SU-DHL-6 (cell line): Measurements from ENCODE around the gene GRM8.
"Not testable (repeated sequence)": the region's sequence is repeated elsewhere in the genome, so short reads cannot be mapped to it uniquely, and the experiment has no call there.

Experiments used
- H2AFZ ChIP-seq: fragments of 200-600 bp; sonication (generic); 2 replicates; pipeline ENCODE4 v1.6.1; 2014; ENCODE audit warnings: low read depth, mild to moderate bottlenecking, moderate library complexity, mixed read lengths, antibody characterized with exemption, low read length; ENCODE audit not compliant: severe bottlenecking
- H3F3A ChIP-seq: fragments of 200-600 bp; shearing (Covaris generic); 2 replicates; pipeline ENCODE4 v1.6.0; 2016; ENCODE audit warnings: antibody characterized with exemption, mild to moderate bottlenecking; ENCODE audit not compliant: insufficient read depth
- H3K27ac ChIP-seq: fragments of 200-600 bp; sonication (generic); 2 replicates; pipeline ENCODE4 v1.5.1; 2016; ENCODE audit warnings: low read depth, mild to moderate bottlenecking, low read length, moderate library complexity, mixed read lengths
- H3K27me3 ChIP-seq: fragments of 200-600 bp; sonication (generic), shearing (Covaris generic); 2 replicates; pipeline ENCODE4 v1.6.0; 2014; ENCODE audit warnings: mild to moderate bottlenecking, low read length
- H3K36me3 ChIP-seq: fragments of 200-600 bp; sonication (generic); 2 replicates; pipeline ENCODE4 v1.6.1; 2014; ENCODE audit warnings: mild to moderate bottlenecking, low read length, mixed read lengths
- H3K4me2 ChIP-seq: fragments of 300-600, 200-600 bp; shearing (Covaris generic), sonication (generic); 2 replicates; pipeline ENCODE4 v1.6.0; 2014; ENCODE audit warnings: low read length, low read depth, mild to moderate bottlenecking; ENCODE audit not compliant: poor library complexity, severe bottlenecking
- H3K4me3 ChIP-seq: fragments of 200-600 bp; sonication (generic); 2 replicates; pipeline ENCODE4 v1.5.1; 2014; ENCODE audit warnings: antibody characterized with exemption, low read length, mild to moderate bottlenecking, mixed read lengths; ENCODE audit not compliant: insufficient read depth, poor library complexity, severe bottlenecking
- H3K79me2 ChIP-seq: fragments of 200-600 bp; sonication (generic); 2 replicates; pipeline ENCODE4 v1.6.1; 2014; ENCODE audit warnings: mild to moderate bottlenecking, low read length, moderate library complexity; ENCODE audit not compliant: insufficient read depth
- H3K9ac ChIP-seq: fragments of 200-600 bp; sonication (generic); 2 replicates; pipeline ENCODE4 v1.7.0; 2014; ENCODE audit warnings: mild to moderate bottlenecking, low read length
- H3K9me2 ChIP-seq: fragments of 200-600 bp; sonication (generic); replicated peaks from 2 replicates; pipeline ENCODE4 v1.6.1; 2014; ENCODE audit warnings: low read length; ENCODE audit not compliant: insufficient read depth
- H3K9me3 ChIP-seq: fragments of 200-600 bp; sonication (generic); 2 replicates; pipeline ENCODE4 v1.6.1; 2014; ENCODE audit warnings: low read length, mixed read lengths; ENCODE audit not compliant: insufficient read depth
- H4K20me1 ChIP-seq: fragments of 200-600 bp; sonication (generic); 2 replicates; pipeline ENCODE4 v1.6.1; 2014; ENCODE audit warnings: low read depth, mild to moderate bottlenecking, antibody characterized with exemption, low read length, moderate library complexity, mixed read lengths

The GRM8 gene

DNA sequence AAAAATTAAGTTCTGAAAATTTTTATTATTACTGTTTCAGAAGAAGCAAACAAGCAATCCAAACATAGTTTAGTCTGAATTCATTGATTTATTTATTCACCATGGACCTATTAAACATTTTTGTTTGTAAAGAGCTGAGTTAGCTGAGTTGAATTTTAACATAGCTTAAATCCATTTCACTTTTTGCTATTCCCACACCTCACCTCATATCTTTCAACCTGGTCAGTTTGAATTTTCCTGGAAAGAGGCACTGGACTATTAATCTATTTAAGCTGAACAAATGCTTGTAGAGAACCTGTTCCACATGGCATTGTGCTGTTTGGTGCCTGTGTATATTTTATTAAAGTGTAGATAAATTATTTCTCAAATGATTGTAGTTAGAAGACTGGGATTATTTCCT, 344.2 kb downstream of the GRM8 start:
- not testable (repeated sequence) for H3F3A ChIP-seq, H3K36me3 ChIP-seq, H2AFZ ChIP-seq, H4K20me1 ChIP-seq, H3K79me2 ChIP-seq, H3K9ac ChIP-seq, H3K4me2 ChIP-seq, H3K27ac ChIP-seq, H3K27me3 ChIP-seq, H3K9me3 ChIP-seq, H3K4me3 ChIP-seq, H3K9me2 ChIP-seq

DNA sequence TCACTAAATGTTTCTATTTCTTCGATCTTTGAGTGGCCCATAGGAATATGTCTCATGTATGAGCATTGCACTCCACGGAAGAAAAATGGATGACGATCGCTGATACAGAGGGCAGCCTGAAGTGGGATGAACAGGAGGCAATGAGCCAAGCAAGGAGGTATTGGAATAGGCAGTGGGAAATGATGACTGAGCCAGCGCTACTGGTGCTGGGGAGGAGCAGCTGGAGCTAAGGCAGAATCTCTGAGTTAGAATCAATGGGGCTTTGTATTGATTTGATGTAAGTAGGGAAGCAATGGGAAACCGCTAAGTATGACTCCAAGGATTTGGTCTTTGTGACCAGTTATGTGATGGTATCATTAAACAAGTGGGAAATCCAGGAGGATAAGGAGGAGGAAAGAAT, 345.1 kb downstream of the GRM8 start:
- H3K9ac ChIP-seq, H3F3A ChIP-seq, H4K20me1 ChIP-seq, H3K27ac ChIP-seq, H3K27me3 ChIP-seq, H2AFZ ChIP-seq, H3K4me2 ChIP-seq, H3K9me2 ChIP-seq, H3K4me3 ChIP-seq, H3K36me3 ChIP-seq, H3K9me3 ChIP-seq, H3K79me2 ChIP-seq: not testable (repeated sequence)

DNA sequence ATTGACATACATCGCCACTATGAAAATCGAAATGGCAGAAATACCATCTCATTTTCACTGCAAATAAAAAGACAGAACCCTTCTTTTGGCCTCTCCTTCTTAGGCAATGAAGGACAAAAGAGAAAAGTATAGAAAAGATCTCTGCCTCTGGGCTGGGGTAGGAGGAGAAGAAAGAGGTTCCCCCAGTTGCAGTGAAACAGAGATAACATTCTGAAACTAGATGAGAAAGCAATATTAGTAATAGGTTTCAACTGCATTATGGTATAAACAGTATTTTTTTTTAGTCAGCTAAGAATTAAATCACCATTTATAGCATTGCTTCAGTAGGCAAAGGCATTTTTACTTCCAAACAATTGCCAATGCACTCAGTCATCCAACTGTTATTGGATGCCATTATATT, 347.5 kb downstream of the GRM8 start:
- H3K4me2 ChIP-seq, H3K36me3 ChIP-seq, H3K9me3 ChIP-seq, H3K27me3 ChIP-seq, H3K9me2 ChIP-seq, H2AFZ ChIP-seq, H3K9ac ChIP-seq, H3K27ac ChIP-seq, H4K20me1 ChIP-seq, H3K4me3 ChIP-seq, H3F3A ChIP-seq, H3K79me2 ChIP-seq: not testable (repeated sequence)

DNA sequence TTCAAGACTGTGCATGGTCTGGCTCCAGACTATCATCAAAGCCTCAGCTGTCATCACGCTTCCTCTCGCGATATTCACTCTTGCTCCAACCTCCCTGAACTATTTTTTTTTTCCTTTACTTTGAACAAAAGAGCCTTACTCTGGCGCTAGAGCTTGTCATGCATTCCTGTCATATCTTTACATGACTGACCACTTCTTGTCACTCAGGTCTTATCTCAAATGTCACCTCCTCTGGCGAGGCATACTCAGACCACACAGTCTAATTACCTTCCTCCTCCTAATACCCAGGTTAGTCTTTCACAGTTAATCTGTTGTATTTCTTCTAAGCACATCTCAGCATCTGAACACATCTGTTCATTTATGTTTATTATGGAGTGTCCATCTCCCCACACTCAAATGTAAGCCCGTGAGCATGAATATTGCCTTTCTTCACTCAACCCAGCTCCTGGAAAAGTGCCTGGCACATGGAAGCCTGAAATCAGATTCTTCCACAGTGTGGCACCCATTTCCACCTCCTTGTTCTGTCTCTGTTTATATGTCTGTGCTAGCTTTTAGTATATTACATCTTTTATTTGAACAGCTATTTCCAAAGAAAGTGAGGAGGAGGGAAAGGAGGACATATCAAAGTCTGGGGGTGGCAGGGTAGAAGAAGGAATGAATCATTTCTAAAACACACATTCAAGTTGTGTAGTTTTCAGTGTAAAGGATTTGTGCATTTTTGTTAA, 351.5 kb downstream of the GRM8 start:
- not testable (repeated sequence) for H3K36me3 ChIP-seq, H3K4me2 ChIP-seq, H3K9ac ChIP-seq, H4K20me1 ChIP-seq, H2AFZ ChIP-seq, H3F3A ChIP-seq, H3K27ac ChIP-seq, H3K9me2 ChIP-seq, H3K27me3 ChIP-seq, H3K9me3 ChIP-seq, H3K4me3 ChIP-seq, H3K79me2 ChIP-seq

DNA sequence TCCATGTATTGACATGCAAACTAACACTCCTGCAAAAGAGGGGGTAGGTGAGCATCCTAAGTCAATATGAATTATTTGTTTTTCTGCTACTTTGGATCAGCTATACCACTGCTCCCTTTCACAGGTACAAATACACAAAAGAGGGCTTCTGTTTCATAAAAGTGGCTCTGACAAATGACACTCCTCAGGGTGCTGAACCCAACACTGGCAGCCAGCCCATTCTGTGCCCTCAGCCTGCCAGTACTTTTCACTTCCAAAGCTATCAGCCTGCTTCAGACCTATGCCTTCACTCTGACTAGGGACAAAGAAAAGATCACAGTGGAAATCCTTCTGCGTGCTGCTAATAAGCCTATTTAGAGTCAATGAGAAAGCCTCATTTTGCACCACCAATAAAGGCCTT, 364.8 kb downstream of the GRM8 start:
- not testable (repeated sequence) for H3K4me3 ChIP-seq, H3K4me2 ChIP-seq, H3K27me3 ChIP-seq, H3K9me3 ChIP-seq, H3K9me2 ChIP-seq, H3F3A ChIP-seq, H3K79me2 ChIP-seq, H2AFZ ChIP-seq, H3K9ac ChIP-seq, H4K20me1 ChIP-seq, H3K27ac ChIP-seq, H3K36me3 ChIP-seq

DNA sequence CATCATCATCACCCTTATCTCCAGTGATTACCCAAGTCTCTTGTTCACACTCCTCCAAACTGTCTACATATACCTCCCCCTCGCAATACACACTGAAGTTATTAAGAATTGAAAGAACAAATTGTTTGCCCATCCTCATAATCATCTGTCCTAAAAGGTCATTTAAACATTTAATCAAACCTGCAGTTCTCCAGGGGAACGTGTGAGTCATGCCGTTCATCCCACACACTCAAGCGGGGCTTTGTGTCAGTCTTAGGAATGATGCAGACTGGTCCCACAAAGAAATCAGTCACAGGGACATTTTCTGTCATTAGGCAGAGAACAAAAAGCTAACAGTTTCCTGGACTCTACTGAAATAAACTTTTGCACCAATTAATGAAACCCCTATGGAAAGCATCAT, 365.2 kb downstream of the GRM8 start:
- H3K9me2 ChIP-seq, H4K20me1 ChIP-seq, H3K9ac ChIP-seq, H3K4me3 ChIP-seq, H3K4me2 ChIP-seq, H3K27me3 ChIP-seq, H2AFZ ChIP-seq, H3F3A ChIP-seq, H3K9me3 ChIP-seq, H3K79me2 ChIP-seq, H3K27ac ChIP-seq, H3K36me3 ChIP-seq: not testable (repeated sequence)

DNA sequence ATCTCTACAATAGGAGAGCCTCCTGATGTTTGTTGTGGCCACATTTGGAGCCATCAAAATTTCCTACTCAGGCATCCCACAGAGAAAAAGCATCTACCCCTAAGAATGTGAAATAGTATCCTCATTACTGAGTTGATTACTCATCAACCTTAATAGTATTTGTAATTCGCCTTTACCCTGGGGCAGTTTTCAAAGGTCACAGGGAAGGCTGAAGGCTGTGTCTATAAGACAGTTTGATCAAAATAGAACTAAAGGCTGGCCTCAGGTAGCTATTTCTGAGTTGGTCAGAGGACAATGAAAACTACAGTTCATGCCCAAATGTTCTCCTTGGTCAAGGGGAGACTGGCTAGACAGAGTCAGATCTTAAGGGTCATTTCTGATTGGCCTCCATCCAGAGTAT, 370.0 kb downstream of the GRM8 start:
- not testable (repeated sequence) for H2AFZ ChIP-seq, H3K27ac ChIP-seq, H3K4me2 ChIP-seq, H4K20me1 ChIP-seq, H3K9ac ChIP-seq, H3K4me3 ChIP-seq, H3K9me3 ChIP-seq, H3K79me2 ChIP-seq, H3F3A ChIP-seq, H3K27me3 ChIP-seq, H3K36me3 ChIP-seq, H3K9me2 ChIP-seq

DNA sequence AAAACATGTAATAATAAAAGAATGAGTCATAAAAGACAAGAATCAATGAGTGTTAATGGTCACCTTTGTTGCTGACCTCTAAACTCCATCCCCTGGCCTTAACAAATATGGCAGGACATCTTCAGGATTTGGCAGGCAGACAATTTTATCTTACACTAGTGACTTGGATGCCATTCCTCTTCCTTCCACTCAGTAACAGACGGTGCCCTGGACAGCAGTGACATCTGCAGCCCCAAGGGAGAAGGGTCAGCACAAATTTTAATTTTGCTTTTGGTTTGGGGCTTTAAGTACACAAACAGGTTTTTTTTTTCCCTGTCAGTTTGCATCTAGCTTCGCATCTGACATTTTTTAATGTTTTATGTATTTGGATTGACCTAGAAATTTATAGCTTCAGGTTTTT, 370.8 kb downstream of the GRM8 start:
- not testable (repeated sequence) for H3K36me3 ChIP-seq, H3K79me2 ChIP-seq, H3F3A ChIP-seq

More for the DNA sequence above, 370.8 kb downstream of the GRM8 start:
- not testable (repeated sequence) for H3K4me2 ChIP-seq, H3K9ac ChIP-seq, H3K9me2 ChIP-seq, H3K4me3 ChIP-seq, H4K20me1 ChIP-seq, H3K9me3 ChIP-seq, H2AFZ ChIP-seq, H3K27me3 ChIP-seq, H3K27ac ChIP-seq
